Measurements from ENCODE around the gene ARHGAP26. TPM values are rescaled to one million over a fixed set of nuclear protein-coding genes. Genes with fewer than 3 reads are reported as not detected.
A peak's percentile ranks its signal among the peaks of the same experiment; 100 is the strongest.

The ARHGAP26 gene
- total and polyA plus RNA-seq, 2 donors (not counting 3 experiments of a cell fraction or from before 2014, with no cell fraction given), result 3.1 to 16.2 TPM

DNA sequence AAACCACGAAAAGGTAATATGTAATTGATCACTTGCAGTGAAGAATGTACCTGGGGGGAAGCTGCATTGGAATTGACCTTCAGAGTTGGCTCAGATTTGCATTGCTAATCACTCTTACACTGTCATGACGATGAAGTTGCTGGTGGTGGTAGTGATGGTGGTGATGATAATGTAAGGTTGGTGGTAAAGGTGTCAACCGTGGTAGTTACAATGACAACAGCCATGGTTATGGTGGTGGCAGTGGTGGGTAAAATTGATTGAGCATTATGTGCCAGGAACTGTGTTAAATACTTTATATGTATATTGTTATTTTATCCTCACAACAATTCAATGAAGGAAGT is 350.9 kb downstream of the ARHGAP26 start:
- POLR2A ChIA-PET, result no interaction called here
- no peak for FAIRE-seq

DNA sequence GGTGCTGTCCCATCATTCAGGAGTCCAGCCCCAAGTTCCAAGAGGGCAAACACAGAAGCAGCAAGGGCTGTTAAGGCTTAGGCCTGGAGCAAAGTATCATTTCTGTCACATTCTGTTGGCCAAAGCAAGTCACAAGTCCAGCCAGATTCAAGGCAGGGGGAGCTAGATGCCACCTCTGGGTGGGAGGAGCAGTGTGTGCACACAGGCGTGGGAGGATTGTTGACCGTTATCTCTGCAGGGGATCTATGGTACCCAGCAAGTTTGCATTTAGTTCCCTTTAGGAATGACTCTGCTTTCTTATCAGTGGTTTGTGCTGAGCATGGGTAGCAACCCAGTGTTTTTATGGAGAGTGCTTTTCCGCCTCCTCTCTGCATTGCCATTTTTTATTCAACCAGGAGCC is 354.4 kb downstream of the ARHGAP26 start:
- no peak for FAIRE-seq

More for the DNA sequence above, 350.9 kb downstream of the ARHGAP26 start:
- no peak overlapping the region for H2AFZ ChIP-seq (ENCODE audit: low read depth, low read length)
- H3K9me3 ChIP-seq (replicated peaks; ENCODE audit: control insufficient read depth, insufficient read depth, low read length), result no peaks in the 10 kb centered on the region
- H3K4me3 ChIP-seq (replicated peaks in 1 of 3; ENCODE audit: insufficient read depth in 1 of 3, low read depth in 1 of 3, low read length in 3 of 3), result no peak overlapping the region
- no peaks in the 10 kb centered on the region for H3K79me2 ChIP-seq (ENCODE audit: control insufficient read depth, insufficient read depth, low read length)
- no peak for DNase-seq (ENCODE audit: low read depth, low spot score)
- H3K36me3 ChIP-seq (ENCODE audit: control insufficient read depth in 2 of 2, extremely low read depth in 1 of 2, insufficient read depth in 2 of 2, low read length in 2 of 2), result no peaks in the 10 kb centered on the region
- dilution Hi-C loops (cut with MboI; ENCODE audit: extremely low pct_ligation_motif_present, low sequenced_read_pairs), result no loop called here
- intact Hi-C loops (cut with micrococcal nuclease), result loop anchor here (10.0 kb wide), 1 partner anchor 1074 kb away; no protein-coding TSS in a partner anchor
- H3K4me2 ChIP-seq (ENCODE audit: insufficient read depth, low read length), result no peak overlapping the region
- CTCF ChIA-PET, result no interaction called here
- no peak overlapping the region for H3K9ac ChIP-seq (replicated peaks; ENCODE audit: extremely low read depth, insufficient read depth, low read length)
- no peak overlapping the region for H3K27ac ChIP-seq (ENCODE audit: insufficient read depth, low read depth, low read length)
- H4K20me1 ChIP-seq (replicated peaks; ENCODE audit: control insufficient read depth, extremely low read depth, insufficient read depth, low read length), result no peaks in the 10 kb centered on the region
- TF ChIP-seq, protein P1, sequence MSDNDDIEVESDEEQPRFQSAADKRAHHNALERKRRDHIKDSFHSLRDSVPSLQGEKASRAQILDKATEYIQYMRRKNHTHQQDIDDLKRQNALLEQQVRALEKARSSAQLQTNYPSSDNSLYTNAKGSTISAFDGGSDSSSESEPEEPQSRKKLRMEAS (IDR thresholded peaks at IDR 0.05; ENCODE audit: insufficient read depth, insufficient read length), result no peak
- TF ChIP-seq FOS (IDR thresholded peaks at IDR 0.05; ENCODE audit: borderline replicate concordance, insufficient read depth, low read length) (no peak), MYC (IDR thresholded peaks at IDR 0.05; ENCODE audit: low read depth, low read length) (no peak), POLR2AphosphoS5 (IDR thresholded peaks at IDR 0.05; ENCODE audit: insufficient read depth, low read depth, low read length) (no peak), EZH2 (IDR thresholded peaks at IDR 0.05; ENCODE audit: borderline replicate concordance, low read depth, low read length, severe bottlenecking) (no peak), POLR2A (IDR thresholded peaks at IDR 0.05; ENCODE audit: low read depth, low read length) (no peak), JUN (IDR thresholded peaks at IDR 0.05; ENCODE audit: borderline replicate concordance, insufficient read depth, insufficient read length, low read depth) (no peak), GATA2 (IDR thresholded peaks at IDR 0.05; ENCODE audit: insufficient read depth, insufficient read length, low read depth, low read length) (no peak)
- BruUV-seq (replicated peaks), result no TSS peak
- H3K9me1 ChIP-seq (replicated peaks; ENCODE audit: control insufficient read depth, extremely low read depth, insufficient read depth, low read length), result no peaks in the 10 kb centered on the region
- H3K27me3 ChIP-seq (ENCODE audit: control insufficient read depth in 2 of 2, insufficient read depth in 2 of 2, low read length in 2 of 2), result peaks cover 0 to 5% of the 10 kb centered on the region in 2 experiments
- H3K4me1 ChIP-seq (ENCODE audit: control insufficient read depth, extremely low read depth, insufficient read depth, low read length), result peaks cover 6% of the 10 kb centered on the region

More for the DNA sequence above, 354.4 kb downstream of the ARHGAP26 start:
- intact Hi-C loops (cut with micrococcal nuclease), result loop anchor here (10.0 kb wide), 1 partner anchor 1070 kb away; no protein-coding TSS in a partner anchor
- Histone ChIP-seq H3K9me3 (replicated peaks; ENCODE audit: control insufficient read depth, insufficient read depth, low read length) (no peaks in the 10 kb centered on the region), H3K9me1 (replicated peaks; ENCODE audit: control insufficient read depth, extremely low read depth, insufficient read depth, low read length) (no peaks in the 10 kb centered on the region), H3K9ac (replicated peaks; ENCODE audit: extremely low read depth, insufficient read depth, low read length) (no peak overlapping the region), H4K20me1 (replicated peaks; ENCODE audit: control insufficient read depth, extremely low read depth, insufficient read depth, low read length) (no peaks in the 10 kb centered on the region), H3K27me3 (ENCODE audit: control insufficient read depth in 2 of 2, insufficient read depth in 2 of 2, low read length in 2 of 2) (peaks cover 3 to 7% of the 10 kb centered on the region in 2 experiments), H3K4me1 (ENCODE audit: control insufficient read depth, extremely low read depth, insufficient read depth, low read length) (peaks cover 16% of the 10 kb centered on the region), H3K4me2 (ENCODE audit: insufficient read depth, low read length) (no peak overlapping the region), H3K4me3 (replicated peaks in 1 of 3; ENCODE audit: insufficient read depth in 1 of 3, low read depth in 1 of 3, low read length in 3 of 3) (no peak overlapping the region), H2AFZ (ENCODE audit: low read depth, low read length) (no peak overlapping the region), H3K36me3 (ENCODE audit: control insufficient read depth in 2 of 2, extremely low read depth in 1 of 2, insufficient read depth in 2 of 2, low read length in 2 of 2) (no peaks in the 10 kb centered on the region), H3K27ac (ENCODE audit: insufficient read depth, low read depth, low read length) (no peak overlapping the region), H3K79me2 (ENCODE audit: control insufficient read depth, insufficient read depth, low read length) (no peaks in the 10 kb centered on the region)
- no TSS peak for BruUV-seq (replicated peaks)
- ChIA-PET CTCF (no interaction called here), POLR2A (no interaction called here)
- TF ChIP-seq POLR2AphosphoS5 (IDR thresholded peaks at IDR 0.05; ENCODE audit: insufficient read depth, low read depth, low read length), result no peak
- peak; percentile 10 for TF ChIP-seq GATA2 (IDR thresholded peaks at IDR 0.05; ENCODE audit: insufficient read depth, insufficient read length, low read depth, low read length)
- TF ChIP-seq JUN (IDR thresholded peaks at IDR 0.05; ENCODE audit: borderline replicate concordance, insufficient read depth, insufficient read length, low read depth), result no peak
- dilution Hi-C loops (cut with MboI; ENCODE audit: extremely low pct_ligation_motif_present, low sequenced_read_pairs), result no loop called here
- no peak for DNase-seq (ENCODE audit: low read depth, low spot score)
